Inflammatory macrophage treated with lipopolysaccharide for 1 hour (primary cell): ENCODE data around the gene LAPTM5.
"Not testable (repeated sequence)": the region's sequence is repeated elsewhere in the genome, so short reads cannot be mapped to it uniquely, and the experiment has no call there.

Experiments
- DNase-seq, 2 donors: peaks; one replicate each; pipeline ENCODE4 v3.0.0-alpha.2; 2020 to 2022

The LAPTM5 gene

GRCh38 chr1:30692201-30692947 is 65.2 kb downstream of the LAPTM5 start:
- no peak for DNase-seq

GRCh38 chr1:30691480-30691879 is 66.1 kb downstream of the LAPTM5 start:
- no peak for DNase-seq

- DNase-seq: no peak
These were observed 67.5 kb downstream of the LAPTM5 start for GRCh38 chr1:30689901-30690645.

- no peak for DNase-seq
These were observed 68.4 kb downstream of the LAPTM5 start for GRCh38 chr1:30688920-30689794.

- DNase-seq: not testable (repeated sequence)
These were observed 69.1 kb downstream of the LAPTM5 start for GRCh38 chr1:30688516-30688915.

- no peak for DNase-seq
These were observed 69.7 kb downstream of the LAPTM5 start for GRCh38 chr1:30687886-30688285.

GRCh38 chr1:30686236-30686935 is 71.2 kb downstream of the LAPTM5 start:
- DNase-seq: no peak

GRCh38 chr1:30685796-30686165 is 71.8 kb downstream of the LAPTM5 start:
- no peak for DNase-seq

GRCh38 chr1:30684881-30685795 is 72.4 kb downstream of the LAPTM5 start:
- no peak for DNase-seq

- no peak for DNase-seq
These were observed 73.3 kb downstream of the LAPTM5 start for GRCh38 chr1:30684259-30684658.

- DNase-seq: no peak
These were observed 73.9 kb downstream of the LAPTM5 start for GRCh38 chr1:30683699-30684098.
